ENCODE data around the gene KCNK1.
"Not testable (repeated sequence)": the region's sequence is repeated elsewhere in the genome, so short reads cannot be mapped to it uniquely, and the experiment has no call there.

Gene KCNK1

DNA sequence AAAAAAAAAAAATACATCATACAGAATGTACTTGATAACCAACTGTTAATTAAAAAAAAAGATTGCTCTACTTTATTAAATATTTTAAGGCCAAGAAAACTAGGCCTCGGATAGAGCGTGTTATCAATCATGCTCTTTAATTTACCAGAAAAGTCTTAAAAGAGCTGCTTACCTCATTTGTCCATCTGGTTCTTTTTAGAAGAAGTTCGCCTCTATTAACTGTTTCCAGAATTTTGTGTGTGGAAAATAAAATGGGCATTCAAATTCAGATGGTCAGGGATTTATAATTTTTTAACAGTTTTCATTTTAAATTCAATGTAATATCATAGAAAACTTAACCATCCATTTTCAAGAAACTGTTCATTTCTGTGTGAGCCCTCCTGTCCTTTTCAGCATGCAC, 53.8 kb downstream of the KCNK1 start:
- DNase-seq (ENCODE audit: low spot score), result no peak

DNA sequence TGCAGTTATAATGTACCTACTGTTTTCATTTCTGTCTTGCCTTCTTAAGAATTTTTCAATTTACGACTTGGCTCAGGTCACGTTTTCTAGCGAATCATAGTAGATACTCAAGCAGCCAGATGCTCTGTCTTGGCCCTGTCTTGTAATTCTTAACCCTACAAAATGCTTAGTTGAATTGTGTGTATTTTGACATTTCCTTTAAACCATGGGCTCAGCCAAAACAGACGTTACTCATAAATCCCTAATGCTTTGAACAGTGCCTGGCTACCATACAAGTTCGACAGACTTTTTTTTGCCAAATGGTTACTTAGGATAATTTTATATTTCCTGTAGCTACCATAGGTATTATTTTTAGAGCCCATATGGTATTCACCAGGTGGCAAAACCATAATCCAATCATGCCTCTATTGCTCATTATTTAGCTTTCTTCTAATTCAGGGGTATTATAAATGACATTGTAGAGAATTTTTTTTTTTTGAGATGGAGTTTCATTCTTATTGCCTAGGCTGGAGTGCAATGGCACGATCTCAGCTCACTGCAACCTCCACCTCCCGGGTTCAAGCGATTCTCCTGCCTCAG, 54.3 kb downstream of the KCNK1 start:
- no peak for DNase-seq (ENCODE audit: low spot score)

DNA sequence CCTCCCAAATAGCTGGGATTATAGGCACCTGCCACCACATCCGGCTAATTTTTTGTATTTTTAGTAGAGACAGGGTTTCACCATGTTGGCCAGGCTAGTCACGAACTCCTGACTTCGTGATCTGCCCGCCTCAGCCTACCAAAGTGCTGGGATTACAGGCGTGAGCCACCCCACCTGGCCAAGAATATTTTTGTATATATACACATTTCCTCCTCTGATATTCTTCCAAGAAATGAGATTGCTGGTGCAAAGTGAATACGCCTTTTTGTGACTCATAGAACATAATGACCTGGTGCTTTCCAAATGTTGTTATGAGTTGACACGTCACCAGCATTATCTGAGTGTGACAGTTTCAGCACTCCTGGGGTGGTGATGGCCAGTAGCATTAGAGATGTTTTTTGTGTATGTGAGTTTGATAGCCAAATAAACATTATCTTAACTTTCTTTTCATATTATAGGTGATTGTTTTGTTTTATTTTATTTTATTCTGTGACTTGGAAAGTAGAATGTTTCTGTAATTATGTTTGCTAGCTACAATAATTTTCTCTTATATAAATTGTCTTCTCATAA, 54.9 kb downstream of the KCNK1 start:
- no peak for DNase-seq (ENCODE audit: low spot score)

DNA sequence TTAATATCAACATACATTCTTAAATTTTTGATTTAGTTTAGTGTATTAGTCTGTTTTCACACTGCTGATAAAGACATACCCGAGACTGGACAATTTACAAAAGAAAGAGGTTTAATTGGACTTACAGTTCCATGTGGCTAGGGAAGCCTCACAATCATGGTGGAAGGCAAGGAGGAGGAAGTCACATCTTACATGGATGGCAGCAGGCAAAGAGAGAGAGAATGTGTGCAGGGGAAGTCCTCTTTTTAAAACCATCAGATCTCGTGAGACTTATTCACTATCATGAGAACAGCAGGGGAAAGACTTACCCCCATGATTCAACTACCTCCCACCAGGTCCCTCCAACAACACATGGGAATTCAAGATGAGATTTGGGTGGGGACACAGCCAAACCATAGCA, 56.5 kb downstream of the KCNK1 start:
- not testable (repeated sequence) for DNase-seq (ENCODE audit: low spot score)

DNA sequence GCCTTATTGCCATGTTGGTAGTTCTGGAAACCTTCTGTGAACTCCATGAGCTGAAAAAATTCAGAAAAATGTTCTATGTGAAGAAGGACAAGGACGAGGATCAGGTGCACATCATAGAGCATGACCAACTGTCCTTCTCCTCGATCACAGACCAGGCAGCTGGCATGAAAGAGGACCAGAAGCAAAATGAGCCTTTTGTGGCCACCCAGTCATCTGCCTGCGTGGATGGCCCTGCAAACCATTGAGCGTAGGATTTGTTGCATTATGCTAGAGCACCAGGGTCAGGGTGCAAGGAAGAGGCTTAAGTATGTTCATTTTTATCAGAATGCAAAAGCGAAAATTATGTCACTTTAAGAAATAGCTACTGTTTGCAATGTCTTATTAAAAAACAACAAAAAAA, 57.4 kb downstream of the KCNK1 start:
- DNase-seq (ENCODE audit: low spot score), result peak; percentile 62

DNA sequence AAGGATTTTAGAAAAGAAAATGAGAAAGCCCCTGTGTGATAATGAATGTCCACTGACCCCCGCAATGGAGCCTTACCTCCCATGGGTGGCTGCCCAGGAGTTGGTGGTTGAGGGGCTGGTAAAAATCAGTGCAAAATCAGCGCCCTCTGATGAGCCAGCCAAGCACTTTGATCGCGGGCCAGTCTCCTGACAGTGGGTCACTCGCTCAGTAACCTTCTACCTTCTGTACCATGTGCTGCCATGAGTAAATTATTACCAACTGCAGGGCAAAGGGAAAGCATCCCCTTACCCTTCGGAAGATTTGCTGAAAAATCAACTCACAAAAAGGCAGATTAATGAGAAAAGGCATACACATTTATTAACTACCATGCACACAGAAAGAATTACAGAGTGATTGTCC, 58.8 kb downstream of the KCNK1 start:
- no peak for DNase-seq (ENCODE audit: low spot score)

DNA sequence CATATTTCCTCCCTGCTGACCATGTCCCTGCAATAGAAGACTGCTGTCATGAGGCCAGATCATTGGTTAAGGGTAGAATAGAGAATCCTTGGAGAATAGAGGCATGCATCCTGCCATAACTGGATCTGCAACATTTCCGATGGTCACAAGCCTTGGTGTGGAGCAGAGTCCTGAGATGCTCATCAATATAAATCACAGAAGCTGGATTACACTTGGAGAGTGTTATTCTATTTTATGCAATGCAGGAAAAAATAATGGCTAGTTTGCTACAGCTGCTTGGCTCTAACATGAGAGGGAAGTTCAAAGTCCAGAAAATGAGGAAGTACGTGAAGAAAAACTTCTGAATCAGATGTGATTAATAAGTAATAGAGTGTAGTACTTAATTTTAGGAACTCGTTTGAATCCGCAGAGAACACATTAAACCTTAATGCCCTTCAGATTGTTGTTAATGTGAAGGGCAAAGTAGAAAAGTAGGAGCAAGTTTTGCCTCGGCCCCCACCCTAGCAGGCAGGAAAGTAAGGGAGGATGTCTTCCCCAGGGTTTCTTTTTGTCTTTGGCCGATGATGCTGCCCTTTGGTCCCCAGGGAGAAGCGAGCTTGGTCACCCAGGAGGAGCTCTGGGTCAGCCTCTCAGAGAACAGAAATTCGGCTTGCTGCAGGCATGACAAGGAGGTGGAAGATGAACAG, 59.5 kb downstream of the KCNK1 start:
- no peak for DNase-seq (ENCODE audit: low spot score)

DNA sequence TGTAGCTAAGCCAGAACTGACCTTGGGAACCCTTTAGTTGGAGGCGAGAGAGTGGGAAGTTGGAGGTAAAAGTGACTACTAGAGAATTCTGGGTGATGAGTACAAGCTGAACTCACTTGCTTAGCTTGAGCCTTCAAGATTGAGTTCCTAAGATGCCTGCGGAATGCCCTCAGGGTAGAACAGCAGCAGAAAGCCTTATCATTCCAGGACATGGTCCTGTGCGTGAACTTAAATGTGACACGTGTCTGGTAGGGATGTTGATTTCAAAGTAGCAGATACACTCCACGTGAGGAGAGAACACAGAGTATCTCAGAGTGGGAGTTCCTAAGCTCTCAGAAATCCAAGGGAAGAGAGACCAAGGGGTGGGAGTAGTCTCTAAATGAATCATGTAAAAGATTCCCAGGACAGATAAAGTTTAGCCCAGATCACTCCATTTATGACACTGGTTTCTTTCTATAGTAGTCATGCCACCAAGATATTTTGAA, 60.1 kb downstream of the KCNK1 start:
- DNase-seq (ENCODE audit: low spot score), result no peak

DNA sequence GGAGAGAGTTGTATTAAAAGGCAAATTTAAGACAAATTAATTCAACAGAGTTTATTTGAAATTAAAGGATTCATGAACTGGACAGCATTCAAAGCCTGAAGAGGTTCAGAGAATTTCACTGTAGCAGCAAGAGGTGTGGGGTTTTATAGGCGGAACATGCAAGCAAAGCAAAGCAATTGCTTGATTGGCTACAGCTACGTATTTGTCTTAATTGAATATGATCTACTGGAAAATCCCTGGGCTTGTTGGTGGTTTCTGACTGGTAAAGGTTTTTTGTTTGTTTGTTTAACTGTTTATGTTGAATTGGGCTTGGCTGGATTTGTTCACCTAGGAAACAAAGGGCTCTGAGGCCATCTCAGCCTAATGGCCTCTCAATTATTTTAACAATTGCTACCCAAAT, 61.5 kb downstream of the KCNK1 start:
- no peak for DNase-seq (ENCODE audit: low spot score)

DNA sequence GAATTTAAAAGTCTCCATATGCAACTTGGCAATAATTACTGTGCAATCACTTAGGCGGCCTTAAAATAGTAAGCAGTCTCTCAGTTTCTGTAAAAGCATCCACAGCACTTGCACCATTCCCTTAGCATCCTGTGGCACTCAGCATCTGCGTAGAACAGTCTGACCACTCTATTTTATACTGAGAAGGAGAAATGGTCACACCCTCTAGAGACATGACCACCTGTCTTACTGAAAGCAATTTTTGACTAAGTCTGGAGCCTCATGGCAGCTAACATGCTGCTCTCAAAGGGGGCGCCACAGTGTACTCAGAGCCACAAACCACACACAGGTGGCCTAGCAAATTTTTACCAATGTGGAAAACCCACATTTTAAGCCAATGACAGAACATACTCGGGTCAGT, 62.0 kb downstream of the KCNK1 start:
- DNase-seq (ENCODE audit: low spot score), result no peak

DNA sequence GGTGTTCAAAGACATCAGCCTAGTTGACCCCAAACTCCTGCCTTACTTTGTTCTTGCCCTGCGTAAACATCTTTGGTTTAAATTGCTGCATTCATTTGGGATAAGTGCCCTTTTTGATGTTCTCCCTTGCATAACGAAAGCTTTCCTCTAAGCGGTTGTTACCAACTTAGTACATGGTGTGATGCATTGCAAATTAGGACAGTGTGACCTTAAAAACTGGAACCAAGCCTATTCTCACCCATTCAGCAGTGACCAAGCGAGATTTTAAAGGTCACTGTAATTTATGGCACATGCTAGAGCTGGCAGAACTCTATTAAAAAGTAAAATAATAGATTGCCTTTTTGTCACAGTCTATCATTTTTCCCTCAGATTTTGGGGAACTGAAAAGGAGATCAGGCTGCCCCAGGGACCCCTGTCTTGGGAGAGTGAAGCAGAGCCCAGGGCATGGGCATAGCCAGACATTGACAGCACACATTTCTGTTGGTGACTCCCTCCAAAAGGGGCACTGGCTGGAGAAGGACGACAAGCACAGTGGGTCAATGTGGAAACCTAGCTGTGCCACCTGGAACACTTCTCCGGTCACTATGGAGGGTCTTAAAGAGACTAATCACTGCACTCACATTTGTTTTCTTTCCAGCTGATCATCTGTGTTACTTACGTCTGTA, 63.9 kb downstream of the KCNK1 start:
- DNase-seq (ENCODE audit: low spot score), result no peak

DNA sequence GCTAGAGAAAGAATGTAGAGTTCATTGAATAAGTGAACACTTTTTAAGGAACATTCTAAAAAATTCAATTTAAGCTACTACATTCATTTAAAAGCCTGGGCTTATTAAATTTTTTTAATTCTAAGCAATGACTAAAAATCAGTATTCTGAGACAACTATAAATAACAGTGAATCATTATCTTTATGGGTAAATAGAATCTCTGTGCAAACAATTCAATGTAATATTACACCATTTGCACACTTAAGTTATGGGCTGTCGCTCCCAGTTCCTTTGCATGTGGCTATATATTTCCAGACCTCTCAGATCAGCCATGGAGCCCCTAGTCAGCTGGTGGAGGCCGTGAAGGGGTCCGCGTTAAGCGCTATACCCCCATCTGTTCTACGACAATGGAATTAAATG, 65.1 kb downstream of the KCNK1 start:
- DNase-seq (ENCODE audit: low spot score), result no peak

DNA sequence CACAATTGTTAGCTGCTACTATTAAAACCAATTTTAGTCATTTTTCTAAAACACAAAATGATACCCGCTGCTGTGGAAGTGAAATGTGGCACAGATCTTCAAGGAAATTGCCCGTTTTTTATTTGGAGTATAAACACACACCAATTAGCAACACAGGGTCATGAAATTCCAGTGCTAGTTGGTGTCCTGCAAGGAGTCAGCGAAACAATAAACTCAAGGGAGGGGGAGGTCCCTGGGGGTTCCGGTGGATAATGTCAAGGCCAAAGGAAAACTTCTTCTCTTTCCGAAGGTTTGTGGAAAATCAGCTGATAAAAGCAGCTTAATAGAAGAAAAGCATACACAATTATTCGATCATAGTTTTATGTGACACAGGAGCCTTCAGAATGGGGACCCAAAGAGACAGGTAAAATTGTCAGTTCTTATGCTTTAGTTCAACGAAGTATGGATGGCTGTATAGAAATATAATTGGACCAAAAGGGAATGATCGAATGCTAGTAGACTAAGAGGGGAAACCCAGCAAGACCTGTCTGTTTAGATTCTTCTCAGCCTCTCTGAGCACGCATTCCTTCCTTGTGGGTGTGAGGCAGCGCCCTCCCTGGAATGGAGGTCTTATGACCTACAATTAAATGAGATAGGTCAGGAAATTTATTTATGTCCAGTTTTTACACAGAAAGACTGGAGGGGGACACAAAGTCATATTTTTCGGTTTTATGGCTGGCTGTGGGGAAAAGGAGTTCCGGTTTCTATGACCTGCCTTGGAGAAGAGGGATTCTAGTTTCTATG, 65.9 kb downstream of the KCNK1 start:
- DNase-seq (ENCODE audit: low spot score), result no peak

DNA sequence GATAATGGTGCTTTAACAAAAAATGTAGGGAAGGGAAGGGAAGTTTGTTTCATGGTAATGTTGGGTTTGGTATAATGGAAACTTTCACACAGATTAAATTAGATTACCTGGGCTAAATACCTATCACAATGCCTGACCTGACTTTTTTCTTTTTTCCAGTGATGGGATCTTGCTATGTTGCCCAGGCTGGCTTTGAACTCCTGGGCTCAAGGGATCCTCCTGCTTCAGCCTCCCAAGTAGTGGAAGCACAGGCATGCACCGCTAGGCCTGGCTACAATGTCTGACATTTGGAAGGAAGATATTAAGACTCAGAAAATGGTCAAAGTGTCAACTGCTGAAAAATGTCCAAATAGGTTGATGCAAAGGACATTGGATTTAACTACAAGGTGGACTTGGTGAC, 67.4 kb downstream of the KCNK1 start:
- DNase-seq (ENCODE audit: low spot score), result no peak

DNA sequence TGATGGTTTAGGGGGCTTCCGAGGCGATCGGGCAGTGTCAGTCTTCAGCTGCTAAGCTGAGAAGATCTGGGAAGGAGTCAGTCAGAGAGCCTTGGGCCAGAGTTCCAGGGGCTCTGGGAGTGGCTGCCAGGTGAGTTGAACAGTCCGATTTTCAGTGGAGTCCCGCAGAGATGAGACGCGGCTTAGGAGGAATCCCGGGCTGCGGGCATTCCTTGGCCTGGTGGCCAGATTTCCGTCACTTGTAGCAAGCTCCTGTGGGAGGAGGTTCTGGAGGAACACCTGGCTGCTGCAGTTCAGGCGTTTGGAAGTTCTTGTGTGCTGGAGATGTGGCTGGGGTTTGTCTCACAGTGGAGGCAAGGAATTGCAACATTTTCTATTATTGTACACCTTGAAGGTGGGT, 72.7 kb downstream of the KCNK1 start:
- DNase-seq (ENCODE audit: low spot score), result not testable (repeated sequence)

DNA sequence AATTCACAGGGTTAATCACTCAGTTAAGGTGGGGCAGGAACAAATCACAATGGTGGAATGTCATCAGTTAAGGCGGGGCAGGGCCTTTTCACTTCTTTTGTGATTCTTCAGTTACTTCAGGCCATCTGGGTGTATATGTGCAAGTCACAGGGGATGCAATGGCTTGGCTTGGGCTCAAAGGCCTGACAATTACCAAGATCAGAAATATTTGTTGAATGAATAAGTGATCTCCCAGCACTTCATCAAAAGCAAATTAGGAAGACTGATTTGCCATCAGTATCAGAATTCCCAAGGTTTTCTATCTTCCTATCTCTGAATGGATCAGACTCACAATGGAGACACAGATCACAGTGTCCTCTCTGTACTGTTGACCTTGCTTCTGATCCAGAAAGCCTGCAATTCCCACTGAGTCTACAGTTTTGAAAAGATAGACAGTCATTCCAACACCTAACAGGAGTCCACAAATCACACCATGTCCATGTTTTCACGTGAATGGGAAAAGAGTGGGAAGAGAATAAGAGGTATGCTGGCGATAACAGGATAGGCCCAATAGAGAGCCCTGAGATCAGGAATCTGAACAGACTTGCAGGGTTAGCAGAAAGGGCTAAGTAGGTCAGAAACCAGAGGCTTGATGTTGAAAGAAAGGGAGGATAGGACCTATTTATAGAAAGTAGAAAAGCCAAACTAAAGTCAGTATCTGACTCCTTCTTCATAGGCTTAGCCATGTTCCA, 75.3 kb downstream of the KCNK1 start:
- no peak for DNase-seq (ENCODE audit: low spot score)

DNA sequence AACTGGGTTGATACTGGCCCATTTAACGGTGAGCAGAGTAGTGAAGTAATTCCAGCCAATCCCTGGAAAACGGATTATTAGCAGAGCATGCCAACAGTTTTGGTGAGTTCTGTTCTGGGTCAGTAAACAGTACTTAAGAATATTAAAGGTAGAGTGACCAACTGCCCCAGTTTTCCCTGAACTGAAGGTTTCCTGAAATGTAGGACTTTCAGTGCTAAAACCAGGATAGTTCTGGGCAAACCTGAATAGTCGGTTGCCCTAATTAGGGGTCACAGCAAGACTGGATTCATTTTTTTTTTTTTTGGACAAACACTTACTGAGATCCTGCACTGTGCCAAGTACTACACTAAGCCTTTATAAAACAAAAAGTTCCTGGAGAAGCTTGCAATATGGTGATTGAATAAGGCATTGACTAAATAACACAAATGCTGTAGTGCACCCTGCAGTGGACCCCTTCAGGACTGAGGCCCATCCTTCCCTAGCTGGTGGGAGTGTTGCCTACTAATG, 75.9 kb downstream of the KCNK1 start:
- DNase-seq (ENCODE audit: low spot score), result no peak

DNA sequence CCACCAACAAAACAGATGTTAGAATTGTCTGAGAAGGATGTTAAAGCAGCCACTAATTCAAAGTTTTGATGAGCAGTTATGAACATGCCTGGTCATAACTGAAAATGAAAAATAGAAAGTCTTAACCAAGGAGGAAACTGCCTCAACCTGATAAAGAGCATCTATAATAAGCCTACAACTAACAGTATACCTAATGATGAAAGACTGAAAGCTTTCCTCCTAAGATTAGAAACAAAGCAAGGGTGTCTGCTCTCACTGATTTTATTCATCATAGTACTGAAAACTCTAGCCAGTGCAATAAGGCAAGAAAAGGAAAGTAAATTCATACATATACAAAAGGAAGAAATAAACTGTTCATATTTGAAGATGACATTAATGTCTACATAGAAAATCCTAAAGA, 82.0 kb downstream of the KCNK1 start:
- DNase-seq (ENCODE audit: low spot score), result no peak

DNA sequence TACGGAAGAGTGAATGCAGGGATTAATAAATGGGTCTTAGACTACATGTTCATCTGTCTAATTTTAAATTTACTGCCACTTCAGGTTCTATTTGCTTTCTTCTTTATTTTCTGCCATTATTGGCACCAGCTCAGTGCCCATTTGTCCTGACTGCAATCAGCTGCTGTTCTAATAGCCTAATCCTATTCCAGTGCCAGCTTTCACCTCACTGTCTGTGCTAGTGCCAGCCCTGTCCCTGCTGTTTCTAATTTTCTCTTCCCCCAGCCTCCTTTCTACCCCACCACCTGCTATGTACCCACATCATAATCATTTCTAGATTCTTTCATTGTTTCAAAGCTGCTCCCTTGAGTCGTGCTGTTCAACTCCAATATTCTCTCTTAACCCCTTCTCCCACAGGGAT, 86.4 kb downstream of the KCNK1 start:
- no peak for DNase-seq (ENCODE audit: low spot score)

DNA sequence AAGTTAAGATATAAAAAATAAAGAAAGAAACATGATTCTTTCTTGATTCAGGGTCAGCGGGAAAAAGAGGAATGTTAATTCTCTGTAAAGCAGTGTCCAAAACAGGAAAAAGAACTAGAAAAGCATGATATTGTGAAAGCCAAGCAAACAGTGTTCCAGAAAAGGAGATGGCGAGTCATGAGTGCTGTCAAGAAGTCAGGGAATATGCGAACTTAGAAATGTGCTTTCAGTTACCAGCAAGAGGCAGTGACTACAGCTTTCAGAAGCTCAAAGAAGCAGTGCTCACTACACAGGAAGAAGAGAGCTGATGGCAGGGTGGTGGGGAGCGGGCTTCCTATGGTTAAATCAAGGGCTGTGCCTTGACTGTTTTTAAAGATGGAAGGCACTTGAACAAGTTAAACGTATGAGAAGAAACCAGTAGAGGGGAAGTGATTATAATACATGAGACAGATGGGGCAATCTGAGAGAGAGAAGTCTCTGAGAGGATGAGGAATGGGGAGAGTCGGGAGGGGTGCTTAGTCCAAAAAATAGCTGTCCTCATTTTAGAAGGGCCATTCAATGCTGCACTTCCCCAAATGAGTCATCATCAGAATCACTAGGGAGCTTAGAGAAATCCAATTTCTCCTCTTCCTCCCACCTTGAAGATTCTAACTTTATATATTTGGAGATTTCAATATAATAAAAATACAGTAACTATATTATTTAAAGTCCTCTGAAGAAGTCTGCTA, 90.4 kb downstream of the KCNK1 start:
- no peak for DNase-seq (ENCODE audit: low spot score)

Measured in Ammon's horn (tissue), 1 donor.